NCI-H460 (cell line): ENCODE results near the gene AMPH. TPM values are rescaled to one million over a fixed set of nuclear protein-coding genes. Genes with fewer than 3 reads are reported as not detected.

Source experiments
- small RNA-seq, 2 experiments: library from RNA; depleted of rRNA; stranded (forward); fragments of <200 nt; gene quantifications; one replicate each; pipeline ENCODE3, GENCODE V24; 2014
- total RNA-seq: library from RNA; depleted of rRNA; stranded (reverse); fragments of >200 nt; shearing (Covaris generic); gene quantifications from 2 replicates; pipeline ENCODE4 v1.2.3, GENCODE V29; 2014

The AMPH gene
- total RNA-seq, 1 experiment from 2014 or later: not detected

Small RNAs within 50 kb of the gene (small RNA-seq; reads per million reads assigned to genes)
- gene RN7SL83P (0 to 0.12 reads per million in 2 experiments), gene TRGV6 (0 reads per million in 2 experiments)
